Smooth muscle cell (in vitro differentiated cells): Measurements from ENCODE around the gene RAD51B. TPM values are rescaled to one million over a fixed set of nuclear protein-coding genes. Genes with fewer than 3 reads are reported as not detected.

Experiments used
- DNase-seq: peaks from one replicate; lab custom pipeline; 2025; ENCODE audit not compliant: unreplicated experiment; lab: John Stamatoyannopoulos, UW
- H2AFZ ChIP-seq: fragments of 200-600 bp; sonication (generic); 2 replicates; pipeline ENCODE4 v1.6.0; 2016; ENCODE audit warnings: antibody characterized with exemption, low read depth, mild to moderate bottlenecking
- H3F3A ChIP-seq: fragments of 200-600 bp; sonication (generic); 2 replicates; pipeline ENCODE4 v1.6.0; 2017; ENCODE audit warnings: antibody characterized with exemption, low read depth
- H3K27ac ChIP-seq: fragments of 200-600 bp; sonication (generic); 2 replicates; pipeline ENCODE4 v1.5.1; 2016; ENCODE audit warnings: low read depth, mild to moderate bottlenecking
- H3K27me3 ChIP-seq: fragments of 200-600 bp; sonication (generic); 2 replicates; pipeline ENCODE4 v1.6.1; 2016; ENCODE audit warnings: low read depth, mild to moderate bottlenecking
- H3K36me3 ChIP-seq: fragments of 200-600 bp; sonication (generic); 2 replicates; pipeline ENCODE4 v1.5.1; 2016; ENCODE audit warnings: low read depth
- H3K4me1 ChIP-seq: fragments of 200-600 bp; sonication (generic); 2 replicates; pipeline ENCODE4 v1.5.1; 2016; ENCODE audit warnings: low read depth
- H3K4me2 ChIP-seq: fragments of 200-600 bp; sonication (generic); 2 replicates; pipeline ENCODE4 v1.6.0; 2016; ENCODE audit warnings: mild to moderate bottlenecking
- H3K4me3 ChIP-seq: fragments of 200-600 bp; sonication (generic); 2 replicates; pipeline ENCODE4 v1.5.1; 2016; ENCODE audit warnings: mild to moderate bottlenecking
- H3K79me2 ChIP-seq: fragments of 200-600 bp; sonication (generic); 2 replicates; pipeline ENCODE4 v1.6.0; 2016; ENCODE audit warnings: low read depth, mild to moderate bottlenecking
- H3K9ac ChIP-seq: fragments of 200-600 bp; sonication (generic); 2 replicates; pipeline ENCODE4 v1.6.0; 2016; ENCODE audit warnings: low read depth
- H3K9me3 ChIP-seq: fragments of 200-600 bp; sonication (generic); replicated peaks from 2 replicates; pipeline ENCODE4 v1.5.1; 2016; ENCODE audit warnings: low read depth
- H4K20me1 ChIP-seq: fragments of 200-600 bp; sonication (generic); 2 replicates; pipeline ENCODE4 v1.6.0; 2016; ENCODE audit warnings: low read depth
- CTCF ChIP-seq: fragments of 200-600 bp; sonication (generic); IDR thresholded peaks from 2 replicates; pipeline ENCODE4 v1.5.1; 2017; ENCODE audit warnings: borderline replicate concordance, mild to moderate bottlenecking, antibody characterized with exemption; ENCODE audit not compliant: insufficient read depth, poor library complexity, severe bottlenecking
- WGBS: methylation state at CpG from one replicate; pipeline ENCODE4 v1.1.7; 2016; ENCODE audit warnings: low lambda C conversion rate; 5-methylcytosine and 5-hydroxymethylcytosine counted together
- polyA plus RNA-seq: library from polyadenylated mRNA; unstranded; fragments of >200 nt; fragmentation: Nextera tagmentation; extraction: Ambion mirVana; gene quantifications from 2 replicates; pipeline ENCODE4 v1.2.1, GENCODE V29; 2016
- total RNA-seq: library from RNA; depleted of rRNA; stranded (reverse); fragments of >200 nt; gene quantifications from 2 replicates; pipeline ENCODE4 v1.2.3, GENCODE V29; 2014

The RAD51B gene
- total and polyA plus RNA-seq, 2 experiments from 2014 or later: 4.6 to 5.3 TPM

- no peak overlapping the region for H3K27ac ChIP-seq
- H3K79me2 ChIP-seq: no peaks in the 10 kb centered on the region
- no peaks in the 10 kb centered on the region for H3K36me3 ChIP-seq
- no peaks in the 10 kb centered on the region for H4K20me1 ChIP-seq
- TF ChIP-seq CTCF: no peak
- H3K4me2 ChIP-seq: no peak overlapping the region
- H3K9me3 ChIP-seq: no peaks in the 10 kb centered on the region
- H3K4me3 ChIP-seq: no peak overlapping the region
- 90% methylated on average over 18 of the region's 18 CpGs for WGBS
- no peak overlapping the region for H3K9ac ChIP-seq
- no peak overlapping the region for H2AFZ ChIP-seq
- H3F3A ChIP-seq: peaks cover 7% of the 10 kb centered on the region
- H3K27me3 ChIP-seq: no peaks in the 10 kb centered on the region
- no peak for DNase-seq
- H3K4me1 ChIP-seq: peaks cover 11% of the 10 kb centered on the region
These were observed 744.7 kb downstream of the RAD51B start for GRCh38 chr14:68564191-68564825.

- Histone ChIP-seq H3K4me3 (no peak overlapping the region), H3K79me2 (no peaks in the 10 kb centered on the region), H4K20me1 (no peaks in the 10 kb centered on the region), H3F3A (peaks cover 7% of the 10 kb centered on the region), H3K27ac (no peak overlapping the region), H3K4me2 (peak overlapping the region; percentile 14), H3K36me3 (no peaks in the 10 kb centered on the region), H3K9me3 (no peaks in the 10 kb centered on the region), H3K4me1 (peaks cover 19% of the 10 kb centered on the region), H3K27me3 (no peaks in the 10 kb centered on the region), H2AFZ (no peak overlapping the region), H3K9ac (no peak overlapping the region)
- DNase-seq: no peak
- TF ChIP-seq CTCF: no peak
- 72% methylated on average over 8 of the region's 8 CpGs for WGBS
These were observed 745.5 kb downstream of the RAD51B start for GRCh38 chr14:68564826-68565759.

- no peak overlapping the region for H3K27ac ChIP-seq
- no peak for DNase-seq
- WGBS: 67% methylated on average over 2 of the region's 2 CpGs
- H4K20me1 ChIP-seq: no peaks in the 10 kb centered on the region
- H3K79me2 ChIP-seq: no peaks in the 10 kb centered on the region
- no peak overlapping the region for H3K4me2 ChIP-seq
- no peak overlapping the region for H2AFZ ChIP-seq
- H3K36me3 ChIP-seq: no peaks in the 10 kb centered on the region
- no peaks in the 10 kb centered on the region for H3K27me3 ChIP-seq
- H3F3A ChIP-seq: peaks cover 7% of the 10 kb centered on the region
- TF ChIP-seq CTCF: no peak
- no peak overlapping the region for H3K9ac ChIP-seq
- H3K4me1 ChIP-seq: peaks cover 23% of the 10 kb centered on the region
- H3K9me3 ChIP-seq: no peaks in the 10 kb centered on the region
- H3K4me3 ChIP-seq: no peak overlapping the region
These were observed 746.5 kb downstream of the RAD51B start for GRCh38 chr14:68566075-68566474.
